SH-SY5Y (cell line): ENCODE results near the gene GGA1.

ENCODE experiments used
- GATA2 ChIP-seq: IDR thresholded peaks from 2 replicates; pipeline ENCODE4 v1.6.1; 2011; ENCODE audit warnings: mild to moderate bottlenecking, low read depth, low read length
- GATA3 ChIP-seq: IDR thresholded peaks from 2 replicates; pipeline ENCODE4 v1.6.1; 2011; ENCODE audit warnings: low read depth, mild to moderate bottlenecking, low read length, moderate library complexity

GRCh38 chr22:37655252-37655563 is 46.6 kb downstream of the GGA1 start:
- no peak for TF ChIP-seq GATA3
- TF ChIP-seq GATA2 = no peak
